DOHH2 (cell line): ENCODE results near the gene KLHL2.

Source experiments
- EZH2phosphoT487 ChIP-seq: fragments of 200-600 bp; sonication (generic); IDR thresholded peaks from 2 replicates; pipeline ENCODE4 v1.6.1; 2017; ENCODE audit warnings: borderline replicate concordance, mild to moderate bottlenecking, antibody characterized with exemption, low read length, moderate library complexity, mixed read lengths
- TF ChIP-seq, protein P1 (sequence below): fragments of 200-600 bp; sonication (generic); IDR thresholded peaks from one replicate; pipeline ENCODE4 v1.5.1; 2014; ENCODE audit warnings: antibody characterized with exemption, mild to moderate bottlenecking, low read depth, low read length; ENCODE audit not compliant: poor library complexity, severe bottlenecking

- no peak for TF ChIP-seq EZH2phosphoT487
- TF ChIP-seq, protein P1, sequence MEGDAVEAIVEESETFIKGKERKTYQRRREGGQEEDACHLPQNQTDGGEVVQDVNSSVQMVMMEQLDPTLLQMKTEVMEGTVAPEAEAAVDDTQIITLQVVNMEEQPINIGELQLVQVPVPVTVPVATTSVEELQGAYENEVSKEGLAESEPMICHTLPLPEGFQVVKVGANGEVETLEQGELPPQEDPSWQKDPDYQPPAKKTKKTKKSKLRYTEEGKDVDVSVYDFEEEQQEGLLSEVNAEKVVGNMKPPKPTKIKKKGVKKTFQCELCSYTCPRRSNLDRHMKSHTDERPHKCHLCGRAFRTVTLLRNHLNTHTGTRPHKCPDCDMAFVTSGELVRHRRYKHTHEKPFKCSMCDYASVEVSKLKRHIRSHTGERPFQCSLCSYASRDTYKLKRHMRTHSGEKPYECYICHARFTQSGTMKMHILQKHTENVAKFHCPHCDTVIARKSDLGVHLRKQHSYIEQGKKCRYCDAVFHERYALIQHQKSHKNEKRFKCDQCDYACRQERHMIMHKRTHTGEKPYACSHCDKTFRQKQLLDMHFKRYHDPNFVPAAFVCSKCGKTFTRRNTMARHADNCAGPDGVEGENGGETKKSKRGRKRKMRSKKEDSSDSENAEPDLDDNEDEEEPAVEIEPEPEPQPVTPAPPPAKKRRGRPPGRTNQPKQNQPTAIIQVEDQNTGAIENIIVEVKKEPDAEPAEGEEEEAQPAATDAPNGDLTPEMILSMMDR = no peak
Measured at GRCh38 chr4:165288639-165289422, 81.5 kb downstream of the KLHL2 start.
